ENCODE results near the gene NCS1. TPM values are rescaled to one million over a fixed set of nuclear protein-coding genes. Genes with fewer than 3 reads are reported as not detected.

The NCS1 gene
- total and polyA plus RNA-seq, 2 of the 8 experiments (the other 6 are each of a cell fraction or from before 2014, with no cell fraction given) = 34.7 to 47.6 TPM

GRCh38 chr9:130177898-130178805 is 5.9 kb downstream of the NCS1 start:
- POLR2A ChIA-PET (ENCODE audit: partially characterized antibody) = interaction anchor here (1.1 kb wide), 1 partner anchor 12 kb away, joined by 4 read pairs; no protein-coding TSS in a partner anchor
- H3K9me3 ChIP-seq (ENCODE audit: insufficient read depth in 2 of 2, low read depth in 1 of 2, low read length in 1 of 2) = no peaks in the 10 kb centered on the region
- no peak overlapping the region; the same call in 1 of the 2 replicates for H4K8ac ChIP-seq (ENCODE audit: extremely low read depth, insufficient read depth, low read length)
- H4K5ac ChIP-seq (ENCODE audit: insufficient read length, low read depth, low read length) = no peak overlapping the region
- no peak overlapping the region for H2AFZ ChIP-seq (ENCODE audit: low read length)
- H3K27ac ChIP-seq (ENCODE audit: low read depth, low read length) = no peak overlapping the region
- no peak overlapping the region for H3K4ac ChIP-seq (replicated peaks; ENCODE audit: insufficient read length, low read depth, low read length)
- no peak overlapping the region for H2BK120ac ChIP-seq (replicated peaks; ENCODE audit: low read depth, low read length)
- no peak overlapping the region for H3K23ac ChIP-seq (ENCODE audit: insufficient read length)
- peaks cover 0 to 39% of the 10 kb centered on the region in 2 experiments; a peak in 3 of 4 replicates for H3K79me2 ChIP-seq (ENCODE audit: control insufficient read depth in 1 of 2, insufficient read depth in 2 of 2, low read length in 2 of 2)
- DNase-seq (ENCODE audit: low read depth in 1 of 2, low spot score in 2 of 2) = no peak
- CTCF ChIA-PET (ENCODE audit: partially characterized antibody) = interaction anchor here (0.6 to 1.3 kb wide), 6 partner anchors 10 to 109 kb away, joined by 3 to 4 read pairs (median 3); no protein-coding TSS in a partner anchor
- peaks cover 3 to 13% of the 10 kb centered on the region in 2 experiments for H4K20me1 ChIP-seq (replicated peaks in 1 of 2; ENCODE audit: control insufficient read depth in 1 of 2, insufficient read depth in 2 of 2, low read length in 2 of 2)
- H3K79me1 ChIP-seq (ENCODE audit: low read depth, low read length) = peaks cover 24% of the 10 kb centered on the region
- no peak for TF ChIP-seq SAP30 (IDR thresholded peaks at IDR 0.05; ENCODE audit: insufficient read depth, insufficient replicate concordance, low read length)
- no peak for TF ChIP-seq FOSL1 (IDR thresholded peaks at IDR 0.05; ENCODE audit: insufficient read depth, low read depth, low read length)
- no peak for TF ChIP-seq CEBPB (IDR thresholded peaks at IDR 0.05; ENCODE audit: low read depth, low read length)
- no peak for TF ChIP-seq EGR1 (IDR thresholded peaks at IDR 0.05; ENCODE audit: borderline replicate concordance, low read depth, low read length)
- TF ChIP-seq JUND (IDR thresholded peaks at IDR 0.05; ENCODE audit: low read length) = no peak
- no peak for TF ChIP-seq TBP (IDR thresholded peaks at IDR 0.05; ENCODE audit: low read depth, low read length)
- TF ChIP-seq KDM4A (IDR thresholded peaks at IDR 0.05; ENCODE audit: low read depth, low read length, severe bottlenecking) = no peak
- TF ChIP-seq CHD2 (IDR thresholded peaks at IDR 0.05; ENCODE audit: low read length) = no peak
- TF ChIP-seq TCF12 (IDR thresholded peaks at IDR 0.05; ENCODE audit: low read depth, low read length) = no peak
- TF ChIP-seq EZH2 (IDR thresholded peaks at IDR 0.05; ENCODE audit: low read depth, low read length, severe bottlenecking) = no peak
- no peak for TF ChIP-seq MAFK (IDR thresholded peaks at IDR 0.05; ENCODE audit: low read depth, low read length)
- peaks cover 0 to 18% (median 11%) of the 10 kb centered on the region in 4 experiments; a peak in 6 of 7 replicates for H3K4me1 ChIP-seq (replicated peaks in 1 of 4; ENCODE audit: control insufficient read depth in 3 of 4, insufficient read depth in 4 of 4, low read length in 3 of 4)
- WGBS, 2 experiments (ENCODE audit: extremely low coverage in 1 of 2, insufficient coverage in 1 of 2, insufficient read length in 1 of 2, insufficient replicate concordance in 2 of 2, low coverage in 1 of 2, low lambda C conversion rate in 2 of 2, missing lambda C conversion rate in 1 of 2) = 89% methylated on average over 20 of the region's 20 CpGs; no CpG with 5 or more reads in 1 of the 2 experiments
- no peaks in the 10 kb centered on the region for H3K36me3 ChIP-seq (ENCODE audit: control insufficient read depth in 2 of 4, insufficient read depth in 4 of 4, low read length in 3 of 4)
- no peak overlapping the region for H2BK20ac ChIP-seq (ENCODE audit: low read length)
- no peak overlapping the region for H3K4me3 ChIP-seq (ENCODE audit: extremely low read depth in 1 of 4, insufficient read depth in 2 of 4, low read depth in 3 of 4, low read length in 4 of 4)
- no peak overlapping the region for H3K4me2 ChIP-seq (ENCODE audit: insufficient read depth in 1 of 2, low read depth in 2 of 2, low read length in 2 of 2)
- H3K23me2 ChIP-seq (ENCODE audit: low read depth, low read length) = peaks cover 4% of the 10 kb centered on the region
- no peak overlapping the region for H4K91ac ChIP-seq (replicated peaks; ENCODE audit: insufficient read length, low read length)
- H2AK5ac ChIP-seq (ENCODE audit: low read depth, low read length) = no peak overlapping the region
- H3K14ac ChIP-seq (ENCODE audit: insufficient read length) = no peak overlapping the region
- no peak overlapping the region for H3K9ac ChIP-seq (replicated peaks in 1 of 4; ENCODE audit: extremely low read depth in 1 of 4, low read depth in 3 of 4, low read length in 3 of 4)
- no peak overlapping the region for H3K56ac ChIP-seq (replicated peaks; ENCODE audit: insufficient read length, low read depth, low read length)
- no peaks in the 10 kb centered on the region; a peak in 1 of 7 replicates for H3K27me3 ChIP-seq (replicated peaks in 1 of 4; ENCODE audit: control insufficient read depth in 3 of 4, extremely low read depth in 1 of 4, insufficient read depth in 3 of 4, low read length in 3 of 4)
- no peak overlapping the region for H2BK15ac ChIP-seq (ENCODE audit: low read length)
- H2BK12ac ChIP-seq (ENCODE audit: low read depth, low read length) = no peak overlapping the region
- no peak overlapping the region for H3K18ac ChIP-seq (ENCODE audit: extremely low read depth, low read length)
- no peak overlapping the region; the same call in 1 of the 2 replicates for H2BK5ac ChIP-seq (ENCODE audit: low read depth, low read length)
- no peak for FAIRE-seq

Measured in H1 (cell line).